Measurements from ENCODE around the gene SLC9C1.

SLC9C1 gene

GRCh38 chr3:112338727-112339056 is 44.7 kb upstream of the SLC9C1 start:
- no peaks in the 10 kb centered on the region for H3K9me3 ChIP-seq (ENCODE audit: insufficient read depth, low read length, severe bottlenecking)
- no peak for DNase-seq
- no peak for ATAC-seq (ENCODE audit: insufficient read depth, low read depth)
- H3K4me3 ChIP-seq (ENCODE audit: low read depth in 1 of 2, low read length in 2 of 2), result no peak overlapping the region
- no peak overlapping the region for H3K27ac ChIP-seq (ENCODE audit: low read length)
- H3K4me2 ChIP-seq (ENCODE audit: insufficient read depth, low read length), result no peak overlapping the region
- no peaks in the 10 kb centered on the region for H4K20me1 ChIP-seq (ENCODE audit: insufficient read depth, low read length)
- no peak overlapping the region for H3K9ac ChIP-seq (ENCODE audit: low read depth, low read length)
- H3K36me3 ChIP-seq (ENCODE audit: insufficient read depth, low read length), result no peaks in the 10 kb centered on the region
- no peaks in the 10 kb centered on the region for H3K79me2 ChIP-seq (ENCODE audit: insufficient read depth, low read length)
- H3K27me3 ChIP-seq (ENCODE audit: insufficient read depth, low read length, poor library complexity), result no peaks in the 10 kb centered on the region
- TF ChIP-seq EZH2 (IDR thresholded peaks at IDR 0.05; ENCODE audit: borderline replicate concordance, low read depth, low read length, severe bottlenecking), result no peak
- TF ChIP-seq CTCF (IDR thresholded peaks at IDR 0.05; ENCODE audit: borderline replicate concordance, extremely low read depth, low read length, poor library complexity, severe bottlenecking), result no peak
- H2AFZ ChIP-seq (ENCODE audit: low read depth, low read length), result no peak overlapping the region
- no peaks in the 10 kb centered on the region for H3K4me1 ChIP-seq (ENCODE audit: insufficient read depth, low read length)

GRCh38 chr3:112338021-112338726 is 44.2 kb upstream of the SLC9C1 start:
- no peak overlapping the region for H3K4me2 ChIP-seq (ENCODE audit: insufficient read depth, low read length)
- DNase-seq (no peak), ATAC-seq (ENCODE audit: insufficient read depth, low read depth) (no peak)
- H3K9ac ChIP-seq (ENCODE audit: low read depth, low read length), result no peak overlapping the region
- H4K20me1 ChIP-seq (ENCODE audit: insufficient read depth, low read length), result no peaks in the 10 kb centered on the region
- H3K27ac ChIP-seq (ENCODE audit: low read length), result no peak overlapping the region
- no peaks in the 10 kb centered on the region for H3K27me3 ChIP-seq (ENCODE audit: insufficient read depth, low read length, poor library complexity)
- H3K4me1 ChIP-seq (ENCODE audit: insufficient read depth, low read length), result no peaks in the 10 kb centered on the region
- no peaks in the 10 kb centered on the region for H3K9me3 ChIP-seq (ENCODE audit: insufficient read depth, low read length, severe bottlenecking)
- no peaks in the 10 kb centered on the region for H3K36me3 ChIP-seq (ENCODE audit: insufficient read depth, low read length)
- no peak for TF ChIP-seq EZH2 (IDR thresholded peaks at IDR 0.05; ENCODE audit: borderline replicate concordance, low read depth, low read length, severe bottlenecking)
- TF ChIP-seq CTCF (IDR thresholded peaks at IDR 0.05; ENCODE audit: borderline replicate concordance, extremely low read depth, low read length, poor library complexity, severe bottlenecking), result no peak
- H3K4me3 ChIP-seq (ENCODE audit: low read depth in 1 of 2, low read length in 2 of 2), result no peak overlapping the region
- no peak overlapping the region for H2AFZ ChIP-seq (ENCODE audit: low read depth, low read length)
- no peaks in the 10 kb centered on the region for H3K79me2 ChIP-seq (ENCODE audit: insufficient read depth, low read length)

- no peak for TF ChIP-seq CTCF (IDR thresholded peaks at IDR 0.05; ENCODE audit: borderline replicate concordance, extremely low read depth, low read length, poor library complexity, severe bottlenecking)
- no peak for TF ChIP-seq EZH2 (IDR thresholded peaks at IDR 0.05; ENCODE audit: borderline replicate concordance, low read depth, low read length, severe bottlenecking)
- Histone ChIP-seq H3K27me3 (ENCODE audit: insufficient read depth, low read length, poor library complexity) (no peaks in the 10 kb centered on the region), H3K36me3 (ENCODE audit: insufficient read depth, low read length) (no peaks in the 10 kb centered on the region), H3K27ac (ENCODE audit: low read length) (no peak overlapping the region), H3K9ac (ENCODE audit: low read depth, low read length) (no peak overlapping the region), H3K4me3 (ENCODE audit: low read depth in 1 of 2, low read length in 2 of 2) (no peak overlapping the region), H4K20me1 (ENCODE audit: insufficient read depth, low read length) (no peaks in the 10 kb centered on the region), H2AFZ (ENCODE audit: low read depth, low read length) (no peak overlapping the region), H3K9me3 (ENCODE audit: insufficient read depth, low read length, severe bottlenecking) (no peaks in the 10 kb centered on the region), H3K4me2 (ENCODE audit: insufficient read depth, low read length) (no peak overlapping the region), H3K4me1 (ENCODE audit: insufficient read depth, low read length) (no peaks in the 10 kb centered on the region), H3K79me2 (ENCODE audit: insufficient read depth, low read length) (no peaks in the 10 kb centered on the region)
- DNase-seq, result no peak
- no peak for ATAC-seq (ENCODE audit: insufficient read depth, low read depth)
Measured at GRCh38 chr3:112335434-112335781, 41.4 kb upstream of the SLC9C1 start.
